Mesenchymal stem cell (in vitro differentiated cells and primary cell): ENCODE measurements around the gene EVC2.

ENCODE experiments used
- DNase-seq: peaks from one replicate; pipeline ENCODE4 v3.0.0-alpha.2; 2013
- H2AFZ ChIP-seq: one replicate; pipeline ENCODE4 v1.6.1; 2013; ENCODE audit warnings: low read depth, mild to moderate bottlenecking, control low read depth, inconsistent platforms, low read length, moderate library complexity
- H2AK5ac ChIP-seq: 2 replicates; pipeline ENCODE4 v1.6.1; 2013; ENCODE audit warnings: low read length, moderate library complexity, mild to moderate bottlenecking, inconsistent platforms; ENCODE audit not compliant: severe bottlenecking
- H2BK120ac ChIP-seq: one replicate; pipeline ENCODE4 v1.6.1; 2013; ENCODE audit warnings: low read depth, mild to moderate bottlenecking, inconsistent platforms, low read length, moderate library complexity
- H2BK12ac ChIP-seq, 2 experiments: one replicate each; pipeline ENCODE4 v1.6.1; 2013; ENCODE audit warnings: inconsistent platforms in 2 of 2, low read length in 2 of 2, mild to moderate bottlenecking in 2 of 2, moderate library complexity in 2 of 2, control low read depth in 1 of 2
- H2BK15ac ChIP-seq: one replicate; pipeline ENCODE4 v1.6.1; 2013; ENCODE audit warnings: mild to moderate bottlenecking, low read depth, inconsistent platforms; ENCODE audit not compliant: poor library complexity, severe bottlenecking
- H2BK5ac ChIP-seq: 2 replicates; pipeline ENCODE4 v1.6.1; 2013; ENCODE audit warnings: low read depth, mild to moderate bottlenecking, low read length, control low read depth, inconsistent platforms; ENCODE audit not compliant: poor library complexity, severe bottlenecking
- H3K14ac ChIP-seq, 2 experiments: one replicate each; pipeline ENCODE4 v1.6.1; 2013; ENCODE audit warnings: inconsistent platforms in 2 of 2, low read length in 2 of 2, control low read depth in 1 of 2, mild to moderate bottlenecking in 1 of 2, moderate library complexity in 1 of 2
- H3K18ac ChIP-seq, 2 experiments: one replicate each; pipeline ENCODE4 v1.6.1; 2013; ENCODE audit warnings: inconsistent platforms in 2 of 2, low read length in 2 of 2, control low read depth in 1 of 2, low read depth in 1 of 2, mild to moderate bottlenecking in 1 of 2
- H3K23ac ChIP-seq, 2 experiments: one replicate each; pipeline ENCODE4 v1.6.1; 2013; ENCODE audit warnings: inconsistent platforms in 2 of 2, low read length in 2 of 2, mild to moderate bottlenecking in 2 of 2, moderate library complexity in 2 of 2, control low read depth in 1 of 2
- H3K27ac ChIP-seq: 2 replicates; pipeline ENCODE4 v1.5.1; 2013; ENCODE audit warnings: mild to moderate bottlenecking, moderate library complexity, low read length, control low read depth, inconsistent platforms; ENCODE audit not compliant: poor library complexity, severe bottlenecking
- H3K27me3 ChIP-seq, 2 experiments: 2 replicates each; pipeline versions ENCODE4 v1.6.1 to v1.7.0; 2013; ENCODE audit warnings: low read length in 2 of 2, mild to moderate bottlenecking in 2 of 2, moderate library complexity in 2 of 2, control low read depth in 1 of 2, inconsistent platforms in 1 of 2; ENCODE audit not compliant: control insufficient read depth in 1 of 2, insufficient read depth in 1 of 2
- H3K36me3 ChIP-seq, 2 experiments: 2 replicates each; pipeline versions ENCODE4 v1.6.1 to v1.7.0; 2013; ENCODE audit warnings: low read length in 2 of 2, control low read depth in 1 of 2, inconsistent platforms in 1 of 2, low read depth in 1 of 2, mild to moderate bottlenecking in 1 of 2; ENCODE audit not compliant: insufficient read depth in 2 of 2, control insufficient read depth in 1 of 2
- H3K4ac ChIP-seq, 2 experiments: one replicate each; pipeline ENCODE4 v1.6.1; 2013; ENCODE audit warnings: inconsistent platforms in 2 of 2, low read length in 2 of 2, mild to moderate bottlenecking in 2 of 2, moderate library complexity in 2 of 2, control low read depth in 1 of 2, low read depth in 1 of 2
- H3K4me1 ChIP-seq: 2 replicates; pipeline ENCODE4 v1.6.1; 2013; ENCODE audit warnings: low read depth, low read length, control low read depth; ENCODE audit not compliant: control insufficient read depth, insufficient read depth
- H3K4me2 ChIP-seq: 2 replicates; pipeline ENCODE4 v1.6.1; 2013; ENCODE audit warnings: low read length, mild to moderate bottlenecking, inconsistent platforms; ENCODE audit not compliant: poor library complexity, severe bottlenecking
- H3K4me3 ChIP-seq, 2 experiments: 2 replicates each; pipeline versions ENCODE4 v1.5.1 to v1.7.0; 2013; ENCODE audit warnings: low read length in 2 of 2, mild to moderate bottlenecking in 2 of 2, control low read depth in 1 of 2, low read depth in 1 of 2; ENCODE audit not compliant: insufficient read depth in 1 of 2
- H3K79me1 ChIP-seq: replicated peaks from 2 replicates; pipeline ENCODE4 v1.6.1; 2013; ENCODE audit warnings: mild to moderate bottlenecking, control low read depth, low read length, inconsistent platforms; ENCODE audit not compliant: poor library complexity, severe bottlenecking
- H3K9ac ChIP-seq: 2 replicates; pipeline ENCODE4 v1.7.0; 2013; ENCODE audit warnings: mild to moderate bottlenecking, low read length, moderate library complexity
- H3K9me3 ChIP-seq: 2 replicates; pipeline ENCODE4 v1.7.0; 2013; ENCODE audit warnings: mild to moderate bottlenecking, low read length; ENCODE audit not compliant: control insufficient read depth
- H4K8ac ChIP-seq: one replicate; pipeline ENCODE4 v1.6.1; 2013; ENCODE audit warnings: inconsistent platforms, mild to moderate bottlenecking, low read length, moderate library complexity
- H4K91ac ChIP-seq: one replicate; pipeline ENCODE4 v1.6.1; 2013; ENCODE audit warnings: mild to moderate bottlenecking, low read length, inconsistent platforms
- WGBS: methylation state at CpG from one replicate; pipeline ENCODE4 v1.1.7; 2013; ENCODE audit warnings: mixed read lengths; 5-methylcytosine and 5-hydroxymethylcytosine counted together

The EVC2 gene

GRCh38 chr4:5691491-5692132 is 16.7 kb downstream of the EVC2 start:
- Histone ChIP-seq H3K4me2 (no peak overlapping the region), H2BK120ac (no peak overlapping the region), H3K36me3 (peaks cover 65 to 94% of the 10 kb centered on the region in 2 experiments), H3K9ac (no peak overlapping the region), H2AFZ (no peak overlapping the region), H3K4me1 (peaks cover 2% of the 10 kb centered on the region), H4K8ac (no peak overlapping the region), H3K27ac (no peak overlapping the region), H3K27me3 (no peaks in the 10 kb centered on the region), H3K23ac (no peak overlapping the region), H3K4me3 (no peak overlapping the region), H3K18ac (no peak overlapping the region), H3K79me1 (peaks cover 5% of the 10 kb centered on the region), H2BK5ac (no peak overlapping the region), H2BK12ac (no peak overlapping the region), H3K14ac (no peak overlapping the region), H2BK15ac (no peak overlapping the region), H3K4ac (no peak overlapping the region), H2AK5ac (no peak overlapping the region), H4K91ac (no peak overlapping the region), H3K9me3 (no peaks in the 10 kb centered on the region)
- no peak for DNase-seq
- 88% methylated on average over 7 of the region's 7 CpGs for WGBS

- Histone ChIP-seq H3K27me3 (no peaks in the 10 kb centered on the region), H2BK120ac (no peak overlapping the region), H4K91ac (no peak overlapping the region), H2BK12ac (no peak overlapping the region), H3K4me1 (peaks cover 2% of the 10 kb centered on the region), H3K18ac (no peak overlapping the region), H3K4ac (no peak overlapping the region), H3K9ac (no peak overlapping the region), H3K4me2 (no peak overlapping the region), H2BK5ac (no peak overlapping the region), H3K4me3 (no peak overlapping the region), H3K79me1 (peaks cover 5% of the 10 kb centered on the region), H4K8ac (no peak overlapping the region), H3K9me3 (no peaks in the 10 kb centered on the region), H2AFZ (no peak overlapping the region), H3K14ac (no peak overlapping the region), H2BK15ac (no peak overlapping the region), H3K23ac (no peak overlapping the region), H3K27ac (no peak overlapping the region), H3K36me3 (peaks cover 73 to 96% of the 10 kb centered on the region in 2 experiments), H2AK5ac (no peak overlapping the region)
- no peak for DNase-seq
- WGBS: 97% methylated on average over 8 of the region's 8 CpGs
Measured at GRCh38 chr4:5689065-5689464, 19.3 kb downstream of the EVC2 start.

GRCh38 chr4:5686338-5686737 is 22.0 kb downstream of the EVC2 start:
- Histone ChIP-seq H2BK5ac (no peak overlapping the region), H4K8ac (no peak overlapping the region), H2BK12ac (no peak overlapping the region), H3K27me3 (no peaks in the 10 kb centered on the region), H2AK5ac (no peak overlapping the region), H3K4me3 (no peak overlapping the region), H3K79me1 (peaks cover 2% of the 10 kb centered on the region), H2BK15ac (no peak overlapping the region), H3K9me3 (no peaks in the 10 kb centered on the region), H3K4ac (no peak overlapping the region), H4K91ac (no peak overlapping the region), H3K4me2 (no peak overlapping the region), H3K4me1 (peaks cover 4% of the 10 kb centered on the region), H3K27ac (no peak overlapping the region), H3K14ac (no peak overlapping the region), H2AFZ (no peak overlapping the region), H3K9ac (no peak overlapping the region), H3K23ac (no peak overlapping the region), H3K18ac (no peak overlapping the region), H3K36me3 (peaks cover 70 to 93% of the 10 kb centered on the region in 2 experiments), H2BK120ac (no peak overlapping the region)
- 91% methylated on average over 5 of the region's 6 CpGs for WGBS
- no peak for DNase-seq

GRCh38 chr4:5685296-5685695 is 23.1 kb downstream of the EVC2 start:
- Histone ChIP-seq H3K27me3 (no peaks in the 10 kb centered on the region), H2BK5ac (no peak overlapping the region), H3K4me2 (no peak overlapping the region), H3K36me3 (peaks cover 75 to 93% of the 10 kb centered on the region in 2 experiments), H3K4ac (no peak overlapping the region), H3K9me3 (no peaks in the 10 kb centered on the region), H3K18ac (no peak overlapping the region), H3K9ac (no peak overlapping the region), H2BK12ac (no peak overlapping the region), H3K23ac (no peak overlapping the region), H3K27ac (no peak overlapping the region), H3K4me3 (no peak overlapping the region), H3K4me1 (peaks cover 4% of the 10 kb centered on the region), H2BK120ac (no peak overlapping the region), H4K8ac (no peak overlapping the region), H3K14ac (no peak overlapping the region), H2AK5ac (no peak overlapping the region), H4K91ac (no peak overlapping the region), H2BK15ac (no peak overlapping the region), H2AFZ (no peak overlapping the region), H3K79me1 (peaks cover 2% of the 10 kb centered on the region)
- WGBS: 97% methylated on average over 7 of the region's 9 CpGs
- DNase-seq: no peak
